KMS-11 (cell line): ENCODE measurements around the gene TKT.

Experiments
- H2AFZ ChIP-seq: fragments of 200-600 bp; sonication (generic); 2 replicates; pipeline ENCODE4 v1.6.1; 2016; ENCODE audit warnings: antibody characterized with exemption, mixed run types, low read depth
- H3K27ac ChIP-seq: fragments of 200-600 bp; sonication (generic); 2 replicates; pipeline ENCODE4 v1.6.1; 2016; ENCODE audit warnings: mild to moderate bottlenecking, mixed run types
- H3K27me3 ChIP-seq: fragments of 200-600 bp; sonication (generic); 2 replicates; pipeline ENCODE4 v1.6.1; 2017; ENCODE audit warnings: mild to moderate bottlenecking, low read depth, mixed run types, moderate library complexity; ENCODE audit not compliant: insufficient read depth
- H3K36me3 ChIP-seq: fragments of 200-600 bp; sonication (generic); 2 replicates; pipeline ENCODE4 v1.6.1; 2017; ENCODE audit warnings: mild to moderate bottlenecking, mixed run types; ENCODE audit not compliant: insufficient read depth
- H3K4me1 ChIP-seq: fragments of 200-600 bp; sonication (generic); 2 replicates; pipeline ENCODE4 v1.6.1; 2016; ENCODE audit warnings: mild to moderate bottlenecking, low read depth, mixed run types; ENCODE audit not compliant: poor library complexity, severe bottlenecking
- H3K4me2 ChIP-seq: fragments of 200-600 bp; sonication (generic); 2 replicates; pipeline ENCODE4 v1.7.0; 2016; ENCODE audit warnings: mild to moderate bottlenecking, mixed run types
- H3K4me3 ChIP-seq: fragments of 200-600 bp; sonication (generic); IDR thresholded peaks from 2 replicates; pipeline ENCODE4 v1.6.1; 2017; ENCODE audit warnings: low read depth, low read length, mixed read lengths; ENCODE audit not compliant: insufficient read depth
- H3K79me2 ChIP-seq: fragments of 200-600 bp; sonication (generic); 2 replicates; pipeline ENCODE4 v1.6.1; 2016; ENCODE audit warnings: low read depth, mixed run types; ENCODE audit not compliant: insufficient read depth
- H3K9ac ChIP-seq: fragments of 200-600 bp; sonication (generic); 2 replicates; pipeline ENCODE4 v1.6.1; 2016; ENCODE audit warnings: mild to moderate bottlenecking, mixed run types
- H4K20me1 ChIP-seq: fragments of 200-600 bp; sonication (generic); 2 replicates; pipeline ENCODE4 v1.6.1; 2016; ENCODE audit warnings: mild to moderate bottlenecking, mixed run types; ENCODE audit not compliant: insufficient read depth
- CTCF ChIP-seq: fragments of 200-600 bp; sonication (generic); conservative IDR thresholded peaks from 2 replicates; pipeline ENCODE4 v1.6.1; 2017; ENCODE audit warnings: low read depth, mild to moderate bottlenecking, antibody characterized with exemption, low read length, moderate library complexity, mixed read lengths

Gene TKT

GRCh38 chr3:53247619-53248018 is 8.2 kb downstream of the TKT start:
- Histone ChIP-seq H3K79me2 (peaks cover 99% of the 10 kb centered on the region), H2AFZ (no peak overlapping the region), H3K4me2 (no peak overlapping the region), H3K4me3 (no peak overlapping the region), H3K9ac (no peak overlapping the region), H3K27me3 (no peaks in the 10 kb centered on the region), H4K20me1 (peaks cover 45% of the 10 kb centered on the region), H3K4me1 (peaks cover 25% of the 10 kb centered on the region), H3K27ac (no peak overlapping the region), H3K36me3 (no peaks in the 10 kb centered on the region)
- TF ChIP-seq CTCF: no peak

- Histone ChIP-seq H4K20me1 (peaks cover 29% of the 10 kb centered on the region), H3K4me3 (no peak overlapping the region), H2AFZ (no peak overlapping the region), H3K27me3 (no peaks in the 10 kb centered on the region), H3K4me2 (no peak overlapping the region), H3K79me2 (peaks cover 72% of the 10 kb centered on the region), H3K36me3 (no peaks in the 10 kb centered on the region), H3K9ac (no peak overlapping the region), H3K4me1 (no peaks in the 10 kb centered on the region), H3K27ac (no peak overlapping the region)
- TF ChIP-seq CTCF: no peak
Measured at GRCh38 chr3:53244271-53244670, 11.6 kb downstream of the TKT start.

- H3K79me2 ChIP-seq: peaks cover 67% of the 10 kb centered on the region
- H3K27me3 ChIP-seq: no peaks in the 10 kb centered on the region
- no peak overlapping the region for H3K4me3 ChIP-seq
- no peaks in the 10 kb centered on the region for H3K36me3 ChIP-seq
- H2AFZ ChIP-seq: no peak overlapping the region
- no peak for TF ChIP-seq CTCF
- no peaks in the 10 kb centered on the region for H3K4me1 ChIP-seq
- H3K27ac ChIP-seq: no peak overlapping the region
- no peak overlapping the region for H3K9ac ChIP-seq
- peaks cover 29% of the 10 kb centered on the region for H4K20me1 ChIP-seq
- no peak overlapping the region for H3K4me2 ChIP-seq
Measured at GRCh38 chr3:53243785-53244184, 12.0 kb downstream of the TKT start.

GRCh38 chr3:53243165-53243564 is 12.7 kb downstream of the TKT start:
- Histone ChIP-seq H2AFZ (no peak overlapping the region), H3K79me2 (peaks cover 61% of the 10 kb centered on the region), H3K9ac (no peak overlapping the region), H3K36me3 (no peaks in the 10 kb centered on the region), H3K27ac (no peak overlapping the region), H4K20me1 (peaks cover 23% of the 10 kb centered on the region), H3K4me1 (peaks cover 4% of the 10 kb centered on the region), H3K4me2 (no peak overlapping the region), H3K27me3 (no peaks in the 10 kb centered on the region), H3K4me3 (no peak overlapping the region)
- no peak for TF ChIP-seq CTCF

- no peaks in the 10 kb centered on the region for H3K36me3 ChIP-seq
- H3K27ac ChIP-seq: no peak overlapping the region
- no peaks in the 10 kb centered on the region for H3K27me3 ChIP-seq
- peaks cover 18% of the 10 kb centered on the region for H4K20me1 ChIP-seq
- no peak overlapping the region for H3K9ac ChIP-seq
- H3K4me2 ChIP-seq: no peak overlapping the region
- no peak overlapping the region for H3K4me3 ChIP-seq
- H3K79me2 ChIP-seq: peaks cover 56% of the 10 kb centered on the region
- peaks cover 6% of the 10 kb centered on the region for H3K4me1 ChIP-seq
- H2AFZ ChIP-seq: no peak overlapping the region
- no peak for TF ChIP-seq CTCF
Measured at GRCh38 chr3:53242642-53243041, 13.2 kb downstream of the TKT start.
